Measurements from ENCODE around the gene GRAP2.
A peak's percentile ranks its signal among the peaks of the same experiment; 100 is the strongest.
"Not testable (repeated sequence)": the region's sequence is repeated elsewhere in the genome, so short reads cannot be mapped to it uniquely, and the experiment has no call there.

Gene GRAP2

GRCh38 chr22:39970742-39971141, 69.9 kb downstream of the GRAP2 start:
- FAIRE-seq, result no peak

DNA sequence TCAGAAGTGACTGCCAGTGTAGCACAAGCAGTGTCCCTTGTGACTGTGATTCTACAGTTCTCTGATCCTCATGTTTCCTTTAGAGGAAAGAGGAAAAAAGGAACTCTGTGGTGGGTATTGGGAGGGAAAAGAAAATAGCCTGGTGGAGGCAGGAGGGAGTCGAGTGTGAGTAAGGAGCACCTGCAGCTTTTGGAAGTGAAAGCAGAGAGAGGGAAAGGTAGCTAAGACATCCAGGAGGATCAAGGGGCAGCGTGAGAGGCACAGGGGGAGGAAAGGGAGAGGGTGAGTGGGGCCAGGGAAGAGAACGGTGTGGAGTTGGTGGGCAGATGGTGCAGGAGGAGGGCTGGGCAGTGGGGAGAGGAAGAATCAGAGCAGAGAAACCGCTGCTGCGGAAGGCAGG, 71.8 kb downstream of the GRAP2 start:
- FAIRE-seq, result no peak

DNA sequence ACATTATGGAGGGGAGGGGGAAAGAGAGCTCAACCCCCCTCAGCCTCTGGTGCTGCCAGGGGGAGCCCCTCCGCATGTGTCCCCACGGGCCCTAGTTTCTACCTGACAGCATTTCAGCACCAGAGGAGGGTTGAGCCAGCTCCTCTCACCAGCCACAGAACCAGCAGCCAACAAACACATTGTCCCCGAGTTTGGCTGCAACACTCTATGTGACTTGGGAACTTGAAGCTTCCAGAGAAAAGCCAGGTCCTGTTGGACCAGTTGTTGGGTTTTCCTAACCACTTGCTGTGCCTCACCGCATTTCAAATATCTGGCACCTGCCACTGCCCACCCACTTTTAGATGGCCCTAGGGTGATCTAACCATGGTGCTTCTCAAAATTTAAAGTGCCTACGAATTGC, 72.8 kb downstream of the GRAP2 start:
- FAIRE-seq, result no peak

DNA sequence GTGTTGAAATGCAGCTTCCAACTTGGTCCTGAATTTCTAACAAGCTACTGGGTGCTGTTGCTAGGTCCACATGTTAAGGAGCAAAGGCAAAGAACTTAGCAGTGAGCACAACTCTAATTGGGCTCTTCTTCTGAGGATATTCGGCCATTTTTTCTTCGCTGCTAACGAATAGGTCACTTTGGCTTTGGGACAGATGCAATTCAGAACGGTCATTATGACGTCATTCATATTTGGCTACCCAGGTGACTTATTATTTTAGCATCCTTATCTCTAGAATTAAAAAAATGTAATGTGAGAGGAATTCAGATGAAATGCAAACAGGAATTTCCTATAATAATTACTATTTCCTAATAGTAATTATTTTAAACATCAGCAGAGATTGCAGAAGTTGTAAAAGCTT, 73.2 kb downstream of the GRAP2 start:
- FAIRE-seq, result no peak

DNA sequence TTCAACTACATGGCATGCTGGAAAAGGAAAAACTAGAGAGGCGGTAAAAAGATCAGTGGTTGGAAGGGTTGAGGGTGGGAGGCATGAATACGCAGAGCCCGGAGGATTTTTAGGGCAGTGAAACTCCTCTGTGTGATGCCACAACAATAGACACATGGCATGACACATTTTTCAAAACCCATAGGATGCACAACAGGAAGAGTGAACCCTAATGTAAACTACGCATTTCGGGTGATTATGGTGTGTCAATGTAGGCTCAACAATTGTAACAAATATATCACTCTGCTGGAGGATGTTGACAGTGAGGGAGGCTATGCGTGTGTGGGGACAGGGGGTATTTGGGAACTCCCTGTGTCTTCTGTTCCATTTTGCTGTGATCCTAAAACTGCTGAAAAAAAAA, 78.2 kb downstream of the GRAP2 start:
- FAIRE-seq, result no peak

GRCh38 chr22:39979458-39979857, 78.6 kb downstream of the GRAP2 start:
- FAIRE-seq, result no peak

GRCh38 chr22:39980596-39980995, 79.7 kb downstream of the GRAP2 start:
- FAIRE-seq, result no peak

- FAIRE-seq, result no peak
Measured at GRCh38 chr22:39983346-39983745, 82.5 kb downstream of the GRAP2 start.

DNA sequence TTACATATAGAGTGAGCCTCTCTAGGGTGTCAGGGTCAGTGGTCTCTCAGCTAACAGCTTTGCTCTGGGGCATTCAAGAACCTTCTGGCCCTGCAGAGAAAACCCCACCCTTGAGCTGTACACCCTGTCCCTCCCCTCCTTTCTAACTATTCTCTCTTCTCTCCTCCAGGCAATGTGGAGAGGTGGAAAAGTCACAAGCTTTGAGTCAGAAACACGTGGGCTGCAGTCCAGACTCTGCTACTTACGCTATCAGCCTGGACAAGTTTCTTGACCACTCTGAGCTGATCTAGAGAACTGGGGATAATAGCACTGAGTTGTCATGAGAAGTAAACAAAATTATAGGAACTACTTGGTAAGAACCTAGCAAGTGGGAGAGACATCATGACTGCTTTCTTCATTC, 83.1 kb downstream of the GRAP2 start:
- no peak for FAIRE-seq

DNA sequence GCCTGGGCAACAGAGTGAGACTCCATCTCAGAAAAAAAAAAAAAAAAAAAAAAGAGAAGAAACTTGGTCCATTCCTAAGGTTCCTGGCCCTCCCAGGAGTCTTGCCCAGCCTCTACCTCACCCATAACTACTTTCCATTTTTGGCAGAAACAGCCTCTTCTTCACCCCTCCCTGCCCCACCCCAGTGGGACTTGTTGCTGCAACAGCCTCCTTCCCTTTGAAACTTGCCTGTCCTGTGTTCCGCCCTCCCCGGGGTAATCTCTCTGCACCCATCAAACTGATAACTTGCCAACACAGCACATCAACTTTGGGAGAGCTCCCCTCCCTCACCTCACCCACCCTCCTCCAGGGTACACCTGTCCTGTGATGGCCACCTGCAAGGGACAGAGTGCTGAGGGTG, 83.9 kb downstream of the GRAP2 start:
- no peak for FAIRE-seq

- FAIRE-seq, result no peak
Measured at GRCh38 chr22:39985383-39986035, 84.6 kb downstream of the GRAP2 start.

DNA sequence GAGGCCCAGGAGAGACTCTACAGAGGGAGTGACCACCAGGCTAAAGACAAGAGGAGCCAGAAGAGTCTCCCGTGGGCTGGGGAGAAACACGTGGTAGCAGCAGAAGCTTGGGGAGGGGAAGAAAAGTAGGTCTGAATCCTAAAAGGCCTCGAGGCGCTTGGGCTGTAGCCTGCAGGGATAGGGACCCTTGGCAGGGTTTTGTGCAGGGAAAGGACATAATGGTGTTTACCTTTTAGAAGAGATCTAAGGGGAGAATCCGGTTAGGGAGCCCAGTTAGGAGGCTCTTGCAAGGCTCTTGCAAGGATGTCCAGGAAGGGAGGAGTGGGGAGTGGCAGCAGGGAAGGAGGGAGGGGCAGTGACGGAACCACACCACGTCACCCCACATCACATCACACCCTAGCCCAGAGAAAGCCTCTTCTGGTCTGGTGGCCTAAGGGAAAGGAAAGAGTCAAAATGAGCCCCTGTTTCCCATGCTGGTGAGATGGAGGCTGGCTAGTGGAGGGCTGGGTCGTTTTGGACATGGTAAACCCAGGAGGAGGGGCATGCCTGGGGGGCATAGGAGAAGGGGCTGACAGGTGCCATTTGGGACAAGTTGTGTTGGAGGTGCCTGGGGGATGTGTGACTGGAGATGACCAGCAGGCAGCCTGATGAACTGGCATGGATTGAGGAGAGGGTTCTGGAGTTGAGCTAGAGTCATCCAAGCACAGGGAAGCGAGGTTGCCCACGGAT, 87.7 kb downstream of the GRAP2 start:
- no peak for FAIRE-seq

DNA sequence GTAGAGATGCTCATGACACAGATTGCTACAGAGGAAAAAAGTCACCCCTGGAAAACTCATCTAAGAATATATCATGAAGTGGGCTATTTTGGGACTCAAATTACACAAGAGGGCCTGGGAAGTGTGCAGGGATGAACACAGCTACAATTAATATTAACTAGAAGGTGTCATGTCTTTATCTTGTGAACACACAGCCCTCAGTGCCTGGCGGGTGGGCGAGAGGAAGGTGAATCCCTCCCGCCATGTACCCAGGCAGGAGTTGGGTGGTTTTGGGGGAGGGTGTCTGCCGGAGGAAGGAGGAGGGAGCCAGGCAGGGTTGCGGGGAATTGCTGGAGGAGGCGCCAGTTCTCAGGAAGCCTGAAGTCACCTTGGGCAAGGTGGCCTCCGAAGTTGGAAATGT, 88.7 kb downstream of the GRAP2 start:
- no peak for FAIRE-seq

GRCh38 chr22:39990686-39991085, 89.8 kb downstream of the GRAP2 start:
- FAIRE-seq, result no peak

DNA sequence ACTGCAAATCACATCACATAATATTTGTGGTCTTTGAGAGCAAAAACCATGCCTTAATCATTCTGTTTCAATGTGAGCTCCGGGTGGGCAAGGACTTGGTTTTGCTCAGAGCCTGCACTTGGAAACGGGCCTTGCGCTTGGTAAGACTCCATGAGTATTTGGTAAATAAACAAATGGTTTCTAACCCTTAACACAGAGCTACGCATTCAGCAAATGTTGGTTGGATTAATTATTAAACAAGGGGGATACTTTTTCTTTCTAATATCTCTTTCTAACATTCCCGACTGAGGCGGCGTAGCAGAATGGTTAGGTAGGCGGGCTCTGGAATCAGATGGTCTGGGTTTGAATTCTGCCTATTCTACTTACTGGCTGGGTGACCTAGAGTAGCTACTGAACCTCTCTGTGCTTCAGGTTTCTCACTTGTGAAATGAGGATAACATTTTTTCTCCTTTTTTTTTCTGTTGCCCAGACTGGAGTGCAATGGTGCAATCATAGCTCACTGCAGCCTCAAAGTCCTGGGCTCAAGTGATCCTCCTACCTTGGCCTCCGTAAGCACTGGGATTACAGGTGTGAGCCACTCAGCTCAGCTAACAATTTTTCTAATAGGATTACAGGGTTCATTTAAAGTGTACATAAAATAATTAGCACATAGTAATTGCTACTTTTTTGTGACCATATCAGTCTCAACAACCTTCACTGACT, 90.4 kb downstream of the GRAP2 start:
- FAIRE-seq, result peak; percentile 60

DNA sequence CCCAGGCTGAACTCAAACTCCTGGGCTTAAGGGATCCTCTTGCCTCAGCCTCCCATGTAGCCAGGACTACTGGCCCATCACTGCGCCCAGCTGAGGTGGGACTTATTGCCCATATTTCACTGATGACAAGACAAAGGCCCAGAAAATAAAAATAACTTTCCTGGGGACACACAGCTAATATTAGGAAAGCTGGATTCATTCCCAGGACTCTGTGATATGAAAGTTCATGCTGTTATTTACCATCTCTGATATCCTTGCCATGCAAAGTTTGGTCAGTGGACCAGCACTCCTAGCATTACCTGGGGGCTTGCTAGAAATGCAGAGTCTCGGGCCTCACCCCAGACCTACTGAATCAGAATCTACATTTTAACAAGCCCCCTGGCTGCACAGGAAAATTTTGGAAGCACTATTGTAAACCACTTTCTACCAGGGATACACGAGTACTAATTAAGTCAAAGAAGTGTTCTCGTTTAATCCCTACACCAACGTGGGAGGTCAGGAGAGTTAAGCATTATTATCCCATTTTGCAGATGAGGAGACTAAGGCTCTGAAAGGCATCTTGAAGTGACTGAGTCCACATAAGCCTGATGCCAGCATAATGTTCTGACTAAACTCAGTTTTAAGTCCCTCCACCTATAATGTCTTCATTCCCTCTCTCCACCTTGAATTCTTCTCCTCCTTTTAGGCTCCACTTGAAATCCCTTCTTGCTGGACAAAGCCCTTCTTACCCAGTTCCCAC, 91.4 kb downstream of the GRAP2 start:
- no peak for FAIRE-seq

DNA sequence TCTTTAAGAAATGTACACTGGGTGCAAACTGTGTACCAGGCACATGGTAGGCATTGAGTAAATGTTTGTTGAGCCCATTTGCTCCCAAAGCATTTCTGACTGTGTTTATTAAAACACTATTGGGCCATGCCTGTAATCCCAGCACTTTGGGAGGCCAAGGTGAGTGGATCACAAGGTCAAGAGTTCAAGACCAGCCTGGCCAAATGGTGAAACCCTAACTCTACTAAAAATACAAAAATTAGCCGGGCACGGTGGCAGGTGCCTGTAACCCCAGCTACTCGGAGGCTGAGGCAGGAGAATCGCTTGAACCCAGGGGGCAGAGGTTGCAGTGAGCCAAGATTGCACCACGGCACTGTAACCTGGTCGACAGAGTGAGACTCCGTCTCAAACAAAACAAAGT, 92.0 kb downstream of the GRAP2 start:
- FAIRE-seq, result not testable (repeated sequence)

DNA sequence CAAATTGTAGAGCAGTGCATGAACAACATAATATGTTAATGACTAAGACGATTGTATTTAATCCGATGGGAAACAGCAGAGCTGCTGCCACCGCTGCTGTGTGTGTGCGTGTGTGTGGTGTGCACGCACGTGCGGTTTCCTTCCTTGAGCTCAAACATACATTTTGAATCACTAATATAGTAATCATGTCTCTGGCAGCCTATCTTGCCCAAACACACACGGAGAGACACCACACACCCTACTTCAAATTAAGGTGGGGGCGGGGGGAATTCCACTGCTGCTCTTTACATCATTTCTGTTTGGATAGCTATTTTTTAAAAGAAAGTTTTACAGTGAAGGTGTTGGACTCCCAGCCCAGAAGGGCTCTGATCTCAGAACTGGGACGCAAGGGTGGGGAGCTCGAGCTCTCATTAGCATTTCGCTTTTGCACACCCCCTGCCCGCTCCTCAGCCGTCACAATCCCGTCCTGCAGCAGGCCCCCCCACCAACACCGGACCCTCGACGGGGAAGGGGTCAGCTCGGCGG, 93.2 kb downstream of the GRAP2 start:
- FAIRE-seq, result no peak

GRCh38 chr22:39994566-39995392, 93.9 kb downstream of the GRAP2 start, which contains the start of gene FAM83F:
FAM83F (plus strand) TSS chr22:39994954; CDS start chr22:39995043, 89 bp downstream.
- FAIRE-seq, result no peak

GRCh38 chr22:39995393-39996252, 94.7 kb downstream of the GRAP2 start:
- FAIRE-seq, result no peak

DNA sequence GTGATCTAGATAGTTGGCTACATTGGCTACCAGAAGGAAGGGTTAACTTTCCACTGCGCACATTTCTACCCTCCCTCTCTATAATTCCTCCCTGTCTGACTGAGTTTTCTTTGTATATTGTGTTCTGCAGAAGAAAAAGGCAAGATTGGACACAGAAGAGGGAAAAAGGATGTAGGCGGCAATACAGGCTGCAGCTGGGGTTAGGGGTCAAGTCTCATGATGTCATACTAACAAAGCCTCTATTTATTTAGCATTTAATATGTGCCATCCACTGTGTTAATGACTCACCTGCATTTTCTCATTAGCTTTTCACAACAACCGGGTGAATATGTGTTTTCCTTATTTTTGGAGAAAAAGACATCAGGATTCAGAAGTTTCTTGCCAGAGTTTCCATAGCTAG, 95.8 kb downstream of the GRAP2 start:
- no peak for FAIRE-seq
